Stimulated activated CD8-positive, alpha-beta memory T cell treated with anti-CD3 and anti-CD28 coated beads, Interleukin-12 subunit alpha, Interleukin-12 subunit beta, amount 100 ng/mL, for 24 hours (primary cell): ENCODE data around the gene ZFHX3.

ENCODE experiments used
- DNase-seq: peaks from one replicate; pipeline ENCODE4 v3.0.0-alpha.2; 2020; ENCODE audit errors: extremely low read depth

The ZFHX3 gene

GRCh38 chr16:72928090-72928981 lies 119.6 kb downstream of the ZFHX3 start:
- DNase-seq = no peak

- DNase-seq = no peak
These were observed 120.5 kb downstream of the ZFHX3 start for GRCh38 chr16:72927199-72928089.

GRCh38 chr16:72926177-72927070 lies 121.5 kb downstream of the ZFHX3 start:
- DNase-seq = no peak

- DNase-seq = no peak
These were observed 122.3 kb downstream of the ZFHX3 start for GRCh38 chr16:72925631-72925979.

GRCh38 chr16:72924927-72925630 lies 122.8 kb downstream of the ZFHX3 start:
- DNase-seq = no peak

GRCh38 chr16:72924537-72924926 lies 123.4 kb downstream of the ZFHX3 start:
- no peak for DNase-seq

- DNase-seq = no peak
These were observed 124.2 kb downstream of the ZFHX3 start for GRCh38 chr16:72923757-72924156.

- DNase-seq = no peak
These were observed 125.2 kb downstream of the ZFHX3 start for GRCh38 chr16:72922714-72923113.

- DNase-seq = no peak
These were observed 126.3 kb downstream of the ZFHX3 start for GRCh38 chr16:72921620-72922019.

- DNase-seq = no peak
These were observed 126.8 kb downstream of the ZFHX3 start for GRCh38 chr16:72921106-72921505.

- DNase-seq = no peak
These were observed 130.9 kb downstream of the ZFHX3 start for GRCh38 chr16:72917051-72917450.

GRCh38 chr16:72915331-72915730 lies 132.6 kb downstream of the ZFHX3 start:
- no peak for DNase-seq

GRCh38 chr16:72913551-72913950 lies 134.4 kb downstream of the ZFHX3 start:
- DNase-seq = no peak

GRCh38 chr16:72911971-72912370 lies 136.0 kb downstream of the ZFHX3 start:
- no peak for DNase-seq

- no peak for DNase-seq
These were observed 137.1 kb downstream of the ZFHX3 start for GRCh38 chr16:72910875-72911274.

- no peak for DNase-seq
These were observed 137.5 kb downstream of the ZFHX3 start for GRCh38 chr16:72910381-72910780.

- no peak for DNase-seq
These were observed 138.7 kb downstream of the ZFHX3 start for GRCh38 chr16:72909196-72909595.

GRCh38 chr16:72908362-72909167 lies 139.4 kb downstream of the ZFHX3 start:
- DNase-seq = no peak

GRCh38 chr16:72905581-72905980 lies 142.3 kb downstream of the ZFHX3 start:
- DNase-seq = no peak

- DNase-seq = no peak
These were observed 144.8 kb downstream of the ZFHX3 start for GRCh38 chr16:72903176-72903575.
